K562 (cell line): Measurements from ENCODE around the gene KARS1. TPM values are rescaled to one million over a fixed set of nuclear protein-coding genes. Genes with fewer than 3 reads are reported as not detected.

Source experiments
- CCAR2 ChIP-seq: fragments of 200-400 bp; formaldehyde crosslinking; IDR thresholded peaks from 2 replicates; pipeline ENCODE4 v1.6.1; 2017; ENCODE audit warnings: mild to moderate bottlenecking, low read depth, low read length
- CREB1 ChIP-seq, 2 experiments: sonication (generic) in 1 of 2; formaldehyde crosslinking in 1 of 2; IDR thresholded peaks; 2 replicates each; pipeline versions ENCODE4 v1.6.1 to v1.8.0; 2012 to 2022; ENCODE audit warnings: inconsistent platforms in 1 of 2, mild to moderate bottlenecking in 1 of 2, missing genetic modification reagents in 1 of 2, moderate library complexity in 1 of 2
- EGR1 ChIP-seq: fragments of 450-650 bp; conservative IDR thresholded peaks from 2 replicates; pipeline ENCODE4 v1.6.1; 2017; ENCODE audit warnings: mild to moderate bottlenecking
- ELF1 ChIP-seq: fragments of 200-800 bp; sonication (Bioruptor generic); IDR thresholded peaks from 2 replicates; pipeline ENCODE4 v1.6.1; 2016; ENCODE audit warnings: missing genetic modification characterization, missing compliant biosample characterization
- ESRRA ChIP-seq: fragments of 450-650 bp; IDR thresholded peaks from 2 replicates; pipeline ENCODE4 v1.6.1; 2014; ENCODE audit warnings: low read depth, mild to moderate bottlenecking, moderate library complexity, borderline replicate concordance
- FOXJ2 ChIP-seq: fragments of 200-800 bp; sonication (Bioruptor generic); IDR thresholded peaks from 2 replicates; pipeline ENCODE4 v1.6.1; 2016; ENCODE audit warnings: missing genetic modification characterization, missing compliant biosample characterization
- FUS ChIP-seq: fragments of 200-400 bp; formaldehyde crosslinking; optimal IDR thresholded peaks from 2 replicates; pipeline ENCODE3; 2017; ENCODE audit warnings: low read depth, low read length
- HINFP ChIP-seq: fragments of 450-650 bp; conservative IDR thresholded peaks from 2 replicates; pipeline ENCODE4 v1.6.1; 2016; ENCODE audit warnings: missing genetic modification characterization, low read depth, mild to moderate bottlenecking, control low read depth, missing compliant biosample characterization
- HMGXB4 ChIP-seq: sonication (generic); formaldehyde crosslinking; IDR thresholded peaks from 2 replicates; pipeline ENCODE4 v1.8.1; 2023; ENCODE audit warnings: mild to moderate bottlenecking, missing genetic modification reagents
- KAT2B ChIP-seq: IDR thresholded peaks from one replicate; pipeline ENCODE4 v1.6.1; 2012; ENCODE audit warnings: low read depth, mild to moderate bottlenecking, control low read depth, inconsistent platforms, low read length, moderate library complexity
- NFRKB ChIP-seq: fragments of 450-650 bp; IDR thresholded peaks from 2 replicates; pipeline ENCODE4 v1.6.1; 2016; ENCODE audit warnings: low read depth
- NKRF ChIP-seq: fragments of 450-650 bp; IDR thresholded peaks from 2 replicates; pipeline ENCODE4 v1.6.1; 2016; ENCODE audit warnings: borderline replicate concordance
- PURB ChIP-seq: sonication (generic); formaldehyde crosslinking; IDR thresholded peaks from 2 replicates; pipeline ENCODE4 v1.9.0; 2021; ENCODE audit warnings: low read depth, mild to moderate bottlenecking, missing genetic modification reagents
- RFX1 ChIP-seq: fragments of 450-650 bp; IDR thresholded peaks from 2 replicates; pipeline ENCODE4 v1.6.1; 2016; ENCODE audit warnings: mild to moderate bottlenecking, moderate library complexity
- SMAD4 ChIP-seq: fragments of 250-450 bp; sonication (Bioruptor Pico); conservative IDR thresholded peaks from 2 replicates; pipeline ENCODE4 v1.8.0; 2021; ENCODE audit warnings: inconsistent platforms, mild to moderate bottlenecking, moderate library complexity
- SMARCC2 ChIP-seq: fragments of 450-650 bp; IDR thresholded peaks from 2 replicates; pipeline ENCODE4 v1.6.1; 2017; ENCODE audit warnings: antibody characterized with exemption, moderate library complexity, mild to moderate bottlenecking, low read depth
- TRIM25 ChIP-seq: fragments of 450-650 bp; IDR thresholded peaks from 2 replicates; pipeline ENCODE4 v1.7.0; 2016; ENCODE audit warnings: borderline replicate concordance
- XRCC4 ChIP-seq: IDR thresholded peaks from one replicate; pipeline ENCODE4 v1.6.1; 2011; ENCODE audit not compliant: insufficient read depth, insufficient read length; ENCODE audit errors: extremely low read depth
- ZNF224 ChIP-seq: sonication (generic); formaldehyde crosslinking; IDR thresholded peaks from 2 replicates; pipeline ENCODE4 v1.8.0; 2022; ENCODE audit warnings: mild to moderate bottlenecking, missing genetic modification reagents
- ZNF57 ChIP-seq: fragments of 450-650 bp; formaldehyde crosslinking; IDR thresholded peaks from 2 replicates; pipeline ENCODE4 v1.4.0; 2020; ENCODE audit warnings: mild to moderate bottlenecking, moderate library complexity
- ZSCAN32 ChIP-seq: fragments of 450-650 bp; formaldehyde crosslinking; IDR thresholded peaks from 2 replicates; pipeline ENCODE4 v1.4.0; 2020; ENCODE audit warnings: mild to moderate bottlenecking, moderate library complexity
- polyA plus RNA-seq, 8 experiments: library from polyadenylated mRNA; depleted of rRNA in 4 of 8; stranded (reverse) in 5 of 8; unstranded in 3 of 8; fragments of >200 nt; fragmentation: Nextera tagmentation in 2 of 8; fragmentation: Illumina TruSeq in 1 of 8; extraction: Ambion mirVana in 2 of 8; extraction: Trizol in 1 of 8; gene quantifications; 2 replicates each; pipeline versions ENCODE4 v1.2.1 to v1.2.3, GENCODE V29; 2011 to 2014; ENCODE audit warnings: inconsistent platforms in 1 of 8, missing spikeins in 1 of 8
- total RNA-seq, 7 experiments: library from RNA; depleted of rRNA in 6 of 7; stranded (reverse); fragments of >200 nt in 6 of 7; fragmentation: Illumina TruSeq in 2 of 7; extraction: Trizol in 2 of 7; gene quantifications; 2 replicates each; pipeline versions ENCODE4 v1.2.1 to v1.2.3, GENCODE V29; 2011 to 2021; ENCODE audit warnings: low replicate concordance in 1 of 7

Gene KARS1
- total and polyA plus RNA-seq, 9 of the 15 experiments (the other 6 are each of a cell fraction or from before 2014, with no cell fraction given) = 223 to 386 (median 304) TPM

- TF ChIP-seq TRIM25 (no peak), CREB1 (IDR thresholded peaks at IDR 0.05) (no peak), CREB1 (CRISPR knock-in tag; IDR thresholded peaks at IDR 0.05) (no peak; the same call in 1 of the 2 replicates), XRCC4 (no peak), PURB (CRISPR knock-in tag) (no peak), ZSCAN32 (CRISPR knock-in tag) (no peak), NFRKB (peak; percentile 95), RFX1 (no peak), FOXJ2 (tag) (no peak), HMGXB4 (CRISPR knock-in tag) (peak; percentile 13; the same call in 1 of the 2 replicates), ZNF57 (no peak), SMARCC2 (no peak; the same call in 1 of the 2 replicates), EGR1 (peak; percentile 46), HINFP (tag) (no peak), ELF1 (tag) (0 out of 2 replicates have a peak, but pooled peaks have one; percentile 9), SMAD4 (no peak), ESRRA (no peak), ZNF224 (CRISPR knock-in tag) (no peak), KAT2B (no peak), CCAR2 (no peak), FUS (no peak), NKRF (peak; percentile 60; the same call in 1 of the 2 replicates)
Observed at GRCh38 chr16:75648265-75649076, 1.0 kb upstream of the KARS1 start (continued).
